HCT116 (cell line): Measurements from ENCODE around the gene CIDEA.

Source experiments
- CEBPB ChIP-seq: IDR thresholded peaks from 2 replicates; pipeline ENCODE4 v1.6.1; 2012; ENCODE audit warnings: low read depth
- CTCF ChIP-seq, 3 experiments: fragments of 200-600 bp in 1 of 3; sonication (generic) in 1 of 3; IDR thresholded peaks in 2 of 3; conservative IDR thresholded peaks in 1 of 3; 2 replicates each; pipeline ENCODE4 v1.5.1; 2012 to 2017; ENCODE audit warnings: low read depth in 2 of 3, low read length in 2 of 3, antibody characterized with exemption in 1 of 3, borderline replicate concordance in 1 of 3, control low read depth in 1 of 3, mild to moderate bottlenecking in 1 of 3, mixed read lengths in 1 of 3, mixed run types in 1 of 3, moderate library complexity in 1 of 3; ENCODE audit not compliant: insufficient read depth in 1 of 3
- EZH2 ChIP-seq: fragments of 200-600 bp; sonication (generic); IDR thresholded peaks from 2 replicates; pipeline ENCODE4 v1.6.1; 2017; ENCODE audit warnings: antibody characterized with exemption, mixed run types
- JUND ChIP-seq: IDR thresholded peaks from 2 replicates; pipeline ENCODE4 v1.6.1; 2012
- MAX ChIP-seq: IDR thresholded peaks from 2 replicates; pipeline ENCODE4 v1.6.1; 2012
- POLR2AphosphoS5 ChIP-seq: IDR thresholded peaks from 2 replicates; pipeline ENCODE4 v1.6.1; 2011; ENCODE audit warnings: mild to moderate bottlenecking, low read depth, low read length, moderate library complexity
- REST ChIP-seq: IDR thresholded peaks from 2 replicates; pipeline ENCODE4 v1.6.1; 2012; ENCODE audit warnings: low read depth
- SRF ChIP-seq: IDR thresholded peaks from 2 replicates; pipeline ENCODE4 v1.6.1; 2012; ENCODE audit warnings: low read depth
- TCF7L2 ChIP-seq: IDR thresholded peaks from 2 replicates; pipeline ENCODE4 v1.7.0; 2011; ENCODE audit warnings: borderline replicate concordance, inconsistent platforms; ENCODE audit not compliant: insufficient read depth, insufficient read length; ENCODE audit errors: extremely low read depth
- ZNF274 ChIP-seq: fragments of 200-500 bp; sonication (Bioruptor generic); IDR thresholded peaks from 2 replicates; pipeline ENCODE4 v1.6.1; 2014; ENCODE audit warnings: mild to moderate bottlenecking, low read depth, low read length, inconsistent platforms

GRCh38 chr18:12321333-12321732, 67.2 kb downstream of the CIDEA start:
- TF ChIP-seq JUND (no peak), CTCF (IDR thresholded peaks at IDR 0.05 in 2 of 3, conservative IDR thresholded peaks at IDR 0.05 in 1 of 3; ENCODE audit: borderline replicate concordance in 1 of 3, insufficient read depth in 1 of 3, low read depth in 2 of 3, low read length in 2 of 3) (no peak), ZNF274 (no peak), REST (no peak), SRF (no peak), TCF7L2 (no peak), MAX (no peak), EZH2 (no peak), POLR2AphosphoS5 (no peak), CEBPB (no peak)
